GM06990 (cell line): ENCODE data around the gene GSS.

Experiments
- DNase-seq: peaks from one replicate; pipeline ENCODE4 v3.0.0-alpha.2; 2011; ENCODE audit not compliant: insufficient read length; ENCODE audit errors: extremely low read depth
- H3K27me3 ChIP-seq: replicated peaks from 2 replicates; pipeline ENCODE4 v1.6.0; 2011; ENCODE audit warnings: low read length; ENCODE audit not compliant: control insufficient read depth, insufficient read depth
- H3K36me3 ChIP-seq: 2 replicates; pipeline ENCODE4 v1.5.1; 2011; ENCODE audit warnings: low read length; ENCODE audit not compliant: control insufficient read depth, insufficient read depth
- H3K4me3 ChIP-seq: replicated peaks from 2 replicates; pipeline ENCODE4 v1.5.1; 2011; ENCODE audit warnings: low read depth, mild to moderate bottlenecking, control low read depth, low read length
- TF ChIP-seq, protein P1 (sequence below): IDR thresholded peaks from 2 replicates; pipeline ENCODE4 v1.5.1; 2011; ENCODE audit warnings: low read length, control low read depth, mild to moderate bottlenecking, inconsistent platforms; ENCODE audit not compliant: insufficient read depth, poor library complexity, severe bottlenecking

Gene GSS

DNA sequence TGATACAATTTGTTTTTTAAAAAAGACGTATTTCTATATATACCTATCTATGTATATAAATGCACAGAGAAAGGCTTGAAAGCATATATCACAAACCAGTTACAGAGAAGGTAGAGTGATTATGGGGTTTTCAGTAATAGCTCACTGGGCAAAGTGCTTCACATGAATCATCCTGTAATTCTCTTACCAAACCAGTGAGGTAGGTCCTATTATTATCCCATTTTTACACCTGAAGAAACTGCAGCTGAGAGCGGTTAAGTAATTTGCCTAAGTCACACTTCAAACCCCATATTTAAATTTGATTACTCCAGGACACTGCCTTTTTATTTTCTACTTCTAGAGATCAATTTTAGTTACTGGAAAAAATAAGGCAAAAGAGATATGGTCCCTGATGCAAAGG, 4.4 kb downstream of the GSS start:
- Histone ChIP-seq H3K36me3 (peaks cover 4% of the 10 kb centered on the region; the same call in 1 of the 2 replicates), H3K27me3 (no peaks in the 10 kb centered on the region), H3K4me3 (no peak overlapping the region)
- DNase-seq = peak; percentile 24
- TF ChIP-seq, protein P1, sequence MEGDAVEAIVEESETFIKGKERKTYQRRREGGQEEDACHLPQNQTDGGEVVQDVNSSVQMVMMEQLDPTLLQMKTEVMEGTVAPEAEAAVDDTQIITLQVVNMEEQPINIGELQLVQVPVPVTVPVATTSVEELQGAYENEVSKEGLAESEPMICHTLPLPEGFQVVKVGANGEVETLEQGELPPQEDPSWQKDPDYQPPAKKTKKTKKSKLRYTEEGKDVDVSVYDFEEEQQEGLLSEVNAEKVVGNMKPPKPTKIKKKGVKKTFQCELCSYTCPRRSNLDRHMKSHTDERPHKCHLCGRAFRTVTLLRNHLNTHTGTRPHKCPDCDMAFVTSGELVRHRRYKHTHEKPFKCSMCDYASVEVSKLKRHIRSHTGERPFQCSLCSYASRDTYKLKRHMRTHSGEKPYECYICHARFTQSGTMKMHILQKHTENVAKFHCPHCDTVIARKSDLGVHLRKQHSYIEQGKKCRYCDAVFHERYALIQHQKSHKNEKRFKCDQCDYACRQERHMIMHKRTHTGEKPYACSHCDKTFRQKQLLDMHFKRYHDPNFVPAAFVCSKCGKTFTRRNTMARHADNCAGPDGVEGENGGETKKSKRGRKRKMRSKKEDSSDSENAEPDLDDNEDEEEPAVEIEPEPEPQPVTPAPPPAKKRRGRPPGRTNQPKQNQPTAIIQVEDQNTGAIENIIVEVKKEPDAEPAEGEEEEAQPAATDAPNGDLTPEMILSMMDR = no peak

DNA sequence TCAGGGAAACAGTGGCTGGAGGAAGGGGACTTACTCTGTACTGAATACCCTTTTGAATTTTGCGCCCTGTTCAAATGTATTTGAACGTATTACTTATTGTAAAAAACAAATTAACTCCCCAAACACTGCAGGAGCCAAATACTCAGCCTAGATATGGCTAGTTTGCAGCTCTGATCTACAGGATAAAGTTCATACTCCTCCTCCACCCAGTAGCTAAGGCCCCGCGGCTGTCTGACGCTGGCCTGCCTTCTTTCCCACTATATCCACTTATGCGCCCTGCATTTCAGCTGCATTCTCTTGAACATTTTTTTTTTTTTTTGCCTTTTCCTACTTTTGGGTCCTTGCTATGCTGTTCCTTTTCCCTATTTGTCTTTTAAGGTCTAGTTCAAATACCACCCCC, 6.5 kb downstream of the GSS start:
- Histone ChIP-seq H3K4me3 (no peak overlapping the region), H3K27me3 (no peaks in the 10 kb centered on the region), H3K36me3 (peaks cover 9% of the 10 kb centered on the region)
- no peak for DNase-seq
- TF ChIP-seq, protein P1 = no peak

DNA sequence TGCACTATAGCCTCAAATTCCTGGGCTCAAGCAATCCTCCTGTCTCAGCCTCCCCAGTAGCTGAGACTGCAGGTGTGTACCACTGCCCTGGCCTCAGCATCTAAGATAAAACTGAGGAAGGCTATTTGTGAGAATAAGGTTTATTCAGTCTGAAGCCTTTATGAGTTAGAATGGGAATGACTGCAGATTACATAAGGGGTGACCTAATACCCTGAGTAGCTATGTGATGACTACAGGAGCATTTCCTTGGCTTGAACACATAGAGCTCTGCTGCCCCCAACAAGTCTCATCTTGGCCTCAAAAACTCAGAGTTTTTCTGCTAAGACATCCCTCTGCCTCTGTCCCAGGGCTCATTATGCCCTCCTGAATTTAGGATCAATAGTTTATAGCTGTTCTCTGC, 7.6 kb downstream of the GSS start:
- Histone ChIP-seq H3K27me3 (no peaks in the 10 kb centered on the region), H3K36me3 (peaks cover 9% of the 10 kb centered on the region), H3K4me3 (no peak overlapping the region)
- no peak for DNase-seq
- TF ChIP-seq, protein P1 = no peak

DNA sequence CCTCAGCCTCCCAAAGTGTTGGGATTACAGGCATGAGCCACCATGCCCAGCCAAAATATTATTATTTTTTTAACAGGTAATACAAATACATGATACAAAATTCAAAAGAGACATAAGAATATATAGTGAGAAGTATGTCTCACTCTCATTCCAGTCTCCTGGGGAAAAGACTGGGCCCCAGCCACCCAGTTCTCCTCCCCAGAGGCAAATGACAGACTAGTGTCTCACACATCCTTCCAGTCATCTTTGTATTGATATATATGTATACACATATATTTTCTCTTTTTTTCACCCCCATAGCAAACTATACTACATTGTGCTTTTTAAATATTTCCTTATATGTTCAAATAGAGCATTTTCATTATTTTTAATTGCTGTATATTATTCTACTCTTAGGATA, 8.3 kb downstream of the GSS start:
- TF ChIP-seq, protein P1 = no peak
- peaks cover 12% of the 10 kb centered on the region for H3K36me3 ChIP-seq
- no peak for DNase-seq
- no peak overlapping the region for H3K4me3 ChIP-seq
- no peaks in the 10 kb centered on the region for H3K27me3 ChIP-seq

DNA sequence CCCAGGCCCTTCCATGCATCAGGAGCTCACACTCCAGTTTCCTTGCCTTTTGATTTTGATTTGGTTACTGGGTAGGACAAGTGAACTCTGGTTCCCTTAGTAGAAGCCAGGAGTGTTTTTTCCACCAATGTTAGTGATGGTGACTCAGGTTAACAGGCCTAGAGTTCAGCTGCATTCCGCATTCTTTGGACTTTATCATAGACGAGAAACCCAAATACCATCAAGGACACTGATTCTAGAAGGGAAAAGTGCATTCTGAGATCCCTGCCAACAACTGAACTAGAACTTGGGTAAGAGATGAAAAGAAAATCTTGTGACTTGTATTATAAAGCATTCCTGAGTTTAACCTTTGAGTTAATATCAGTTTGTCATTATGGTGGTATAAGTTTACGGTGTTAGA, 8.9 kb downstream of the GSS start:
- H3K4me3 ChIP-seq = no peak overlapping the region
- DNase-seq = no peak
- TF ChIP-seq, protein P1 = no peak
- no peaks in the 10 kb centered on the region for H3K27me3 ChIP-seq
- H3K36me3 ChIP-seq = peaks cover 16% of the 10 kb centered on the region

DNA sequence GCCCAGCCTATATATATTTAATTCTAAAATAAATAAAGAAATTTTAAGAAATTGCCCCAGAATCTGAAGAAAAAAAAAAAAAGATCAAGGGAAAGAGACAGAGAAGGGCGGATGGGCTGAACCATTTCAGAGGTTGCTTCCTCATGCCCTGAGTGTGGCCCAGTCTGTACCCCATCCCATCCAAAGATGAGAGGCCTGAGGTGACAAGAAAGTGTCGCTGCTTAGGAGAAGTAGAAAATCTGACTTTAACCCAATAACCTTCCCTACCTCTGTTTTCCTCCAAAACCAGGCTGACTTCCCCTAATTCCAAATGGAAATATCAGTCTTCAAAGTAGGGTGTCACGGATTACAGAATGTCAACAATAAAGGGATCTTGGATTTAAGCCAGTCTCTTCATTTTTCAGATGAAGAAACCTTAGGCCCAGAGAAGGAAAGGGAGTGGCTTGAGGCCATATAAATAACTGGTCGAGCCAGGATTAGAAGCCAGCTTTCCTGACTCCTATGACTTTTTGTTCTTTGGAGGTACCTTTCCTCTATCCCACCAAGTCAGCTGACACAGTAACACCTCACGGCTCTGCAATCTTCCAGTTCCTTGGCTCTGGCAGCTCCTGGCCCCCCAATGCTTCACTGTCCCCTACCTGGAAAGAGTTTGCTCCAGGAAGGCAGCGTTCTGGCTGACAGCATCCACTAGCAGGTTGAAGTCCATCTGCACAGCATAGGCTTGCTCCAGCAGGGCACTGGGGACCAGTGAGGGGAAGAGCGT, 10.1 kb downstream of the GSS start:
- TF ChIP-seq, protein P1 = no peak
- Histone ChIP-seq H3K36me3 (peaks cover 16% of the 10 kb centered on the region), H3K4me3 (no peak overlapping the region), H3K27me3 (no peaks in the 10 kb centered on the region)
- DNase-seq = no peak
